GM19238 (cell line): ENCODE measurements around the gene GNA15.
"Not testable (repeated sequence)": the region's sequence is repeated elsewhere in the genome, so short reads cannot be mapped to it uniquely, and the experiment has no call there.

ENCODE experiments used
- DNase-seq: peaks from one replicate; pipeline ENCODE4 v3.0.0; 2011; ENCODE audit warnings: low spot score; ENCODE audit not compliant: insufficient read length

GNA15 gene

DNA sequence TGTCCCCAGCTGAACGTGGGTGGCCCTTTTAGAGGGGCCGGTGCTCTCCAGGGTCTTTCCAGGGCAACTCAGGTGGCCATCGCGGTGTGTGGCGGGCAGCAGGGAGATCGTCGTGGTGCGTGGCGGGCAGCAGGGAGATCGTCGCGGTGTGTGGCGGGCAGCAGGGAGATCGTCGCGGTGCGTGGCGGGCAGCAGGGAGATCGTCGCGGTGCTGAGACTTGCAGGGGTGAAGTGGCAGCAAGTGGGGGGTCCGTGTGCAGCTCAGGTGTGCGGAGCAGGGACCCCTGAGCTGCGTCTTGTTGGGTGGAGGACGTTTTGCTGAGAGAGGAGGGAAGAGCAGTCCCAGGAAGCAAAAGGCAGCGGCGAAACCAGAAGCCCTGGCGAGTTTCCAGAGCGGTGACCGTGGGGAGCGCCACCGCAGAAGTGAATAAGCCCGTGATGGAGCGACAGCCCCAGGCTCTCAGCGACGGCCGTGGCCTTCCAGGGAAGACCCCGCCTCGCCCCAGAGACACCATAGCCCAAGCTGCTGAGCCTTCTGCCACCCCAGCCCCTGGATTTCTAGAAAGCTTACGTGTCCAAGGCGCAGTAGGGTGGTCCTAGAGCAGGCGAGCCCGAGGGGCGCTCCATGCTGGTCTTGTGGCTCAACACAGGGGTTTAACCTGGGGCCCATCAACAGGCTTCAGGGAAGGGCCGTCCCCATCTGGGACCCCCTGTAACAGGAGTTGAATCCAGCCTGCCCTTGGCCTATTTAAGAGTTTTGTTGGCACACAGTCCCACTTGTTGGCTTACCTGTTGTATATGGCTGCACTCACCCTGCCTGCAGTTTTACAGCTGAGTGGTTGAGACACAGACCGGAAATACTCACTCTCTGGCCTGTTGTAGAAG is 55.3 kb downstream of the GNA15 start:
- no peak for DNase-seq

DNA sequence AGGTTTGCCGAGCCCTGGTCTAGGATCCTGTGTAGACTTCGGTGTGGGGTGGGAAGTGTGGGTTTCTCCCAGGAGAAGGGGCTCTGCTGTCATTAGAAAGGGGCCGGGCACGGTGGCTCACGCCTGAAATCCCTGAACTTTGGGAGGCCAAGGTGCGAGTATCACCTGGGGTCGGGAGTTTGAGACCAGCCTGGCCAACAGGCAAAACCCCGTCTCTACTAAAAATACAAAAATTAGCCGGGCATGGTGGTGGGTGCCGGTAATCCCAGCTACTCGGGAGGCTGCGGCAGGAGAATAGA is 55.9 kb downstream of the GNA15 start:
- not testable (repeated sequence) for DNase-seq

DNA sequence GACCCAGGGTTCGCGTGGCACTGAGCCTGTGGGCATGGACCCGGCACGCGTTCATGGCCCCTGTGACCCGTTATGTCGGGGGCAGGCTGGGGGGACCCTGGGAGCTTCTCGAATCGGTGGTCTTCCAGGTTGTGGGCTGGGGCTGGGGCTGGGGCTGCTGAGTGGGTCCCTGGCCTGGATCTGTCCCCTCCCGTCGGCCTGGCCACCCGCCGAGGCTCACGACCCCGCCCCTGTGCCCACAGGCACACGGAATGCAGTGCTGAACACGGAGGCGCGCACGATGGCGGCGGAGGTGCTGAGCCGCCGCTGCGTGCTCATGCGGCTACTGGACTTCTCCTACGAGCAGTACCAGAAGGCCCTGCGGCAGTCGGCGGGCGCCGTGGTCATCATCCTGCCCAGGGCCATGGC is 56.4 kb downstream of the GNA15 start:
- DNase-seq, result no peak

DNA sequence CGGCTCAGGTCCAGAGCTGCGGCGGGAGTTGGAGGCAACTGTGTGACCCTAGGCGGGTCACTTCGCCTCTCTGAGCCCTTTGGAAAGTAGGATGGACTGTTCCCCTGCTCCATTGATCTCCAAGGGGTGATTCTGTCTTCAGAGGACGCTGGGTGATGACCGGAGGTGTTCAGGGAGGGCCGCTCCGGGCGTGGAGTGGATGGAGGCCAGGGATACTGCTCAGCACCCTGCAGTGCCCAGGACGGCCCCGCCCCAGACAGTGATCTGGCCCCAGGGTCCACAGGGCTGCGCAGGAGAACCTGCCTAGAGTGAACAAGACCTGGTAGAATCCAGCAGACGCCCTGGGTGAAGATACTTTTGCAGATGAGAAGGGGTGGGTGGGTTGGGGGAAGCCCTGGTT is 56.9 kb downstream of the GNA15 start:
- DNase-seq, result no peak

DNA sequence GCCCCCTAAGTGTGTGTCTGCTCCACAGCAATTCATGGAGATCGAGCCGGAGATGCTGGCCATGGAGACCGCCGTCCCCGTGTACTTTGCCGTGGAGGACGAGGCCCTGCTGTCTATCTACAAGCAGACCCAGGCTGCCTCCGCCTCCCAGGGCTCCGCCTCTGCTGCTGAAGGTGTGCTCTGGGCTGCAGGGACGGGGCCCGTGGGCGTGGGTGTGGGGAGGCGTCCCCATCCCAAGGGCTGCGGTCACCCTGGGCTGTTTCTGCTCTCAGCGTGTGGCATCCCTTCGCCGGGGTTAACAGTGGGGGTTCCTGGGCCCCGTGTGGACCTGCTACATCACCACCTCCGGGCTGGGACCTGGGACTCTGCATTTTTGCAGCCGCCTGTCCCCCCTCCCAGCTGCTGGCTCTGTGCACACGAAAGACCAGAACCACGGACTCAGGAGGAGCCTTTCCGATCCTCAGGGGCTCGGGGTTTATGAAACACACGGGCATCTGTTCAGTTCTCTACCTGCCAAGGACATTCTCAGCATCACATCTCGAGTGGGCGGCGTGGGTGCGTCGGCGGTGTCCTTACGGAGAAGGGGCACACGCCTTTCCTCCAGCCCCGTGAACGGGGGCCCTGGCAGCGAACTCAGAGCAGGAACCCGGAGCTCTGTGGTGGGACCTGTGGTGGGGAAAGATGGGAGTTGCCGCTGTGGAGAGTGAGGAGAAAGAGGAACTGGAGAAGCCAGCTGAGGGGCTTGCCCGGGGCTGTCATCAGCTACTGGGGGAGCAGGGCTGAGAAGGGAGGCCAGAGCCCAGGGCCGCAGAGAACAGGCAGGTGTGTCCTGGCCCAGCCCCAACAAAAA is 57.6 kb downstream of the GNA15 start:
- no peak for DNase-seq

DNA sequence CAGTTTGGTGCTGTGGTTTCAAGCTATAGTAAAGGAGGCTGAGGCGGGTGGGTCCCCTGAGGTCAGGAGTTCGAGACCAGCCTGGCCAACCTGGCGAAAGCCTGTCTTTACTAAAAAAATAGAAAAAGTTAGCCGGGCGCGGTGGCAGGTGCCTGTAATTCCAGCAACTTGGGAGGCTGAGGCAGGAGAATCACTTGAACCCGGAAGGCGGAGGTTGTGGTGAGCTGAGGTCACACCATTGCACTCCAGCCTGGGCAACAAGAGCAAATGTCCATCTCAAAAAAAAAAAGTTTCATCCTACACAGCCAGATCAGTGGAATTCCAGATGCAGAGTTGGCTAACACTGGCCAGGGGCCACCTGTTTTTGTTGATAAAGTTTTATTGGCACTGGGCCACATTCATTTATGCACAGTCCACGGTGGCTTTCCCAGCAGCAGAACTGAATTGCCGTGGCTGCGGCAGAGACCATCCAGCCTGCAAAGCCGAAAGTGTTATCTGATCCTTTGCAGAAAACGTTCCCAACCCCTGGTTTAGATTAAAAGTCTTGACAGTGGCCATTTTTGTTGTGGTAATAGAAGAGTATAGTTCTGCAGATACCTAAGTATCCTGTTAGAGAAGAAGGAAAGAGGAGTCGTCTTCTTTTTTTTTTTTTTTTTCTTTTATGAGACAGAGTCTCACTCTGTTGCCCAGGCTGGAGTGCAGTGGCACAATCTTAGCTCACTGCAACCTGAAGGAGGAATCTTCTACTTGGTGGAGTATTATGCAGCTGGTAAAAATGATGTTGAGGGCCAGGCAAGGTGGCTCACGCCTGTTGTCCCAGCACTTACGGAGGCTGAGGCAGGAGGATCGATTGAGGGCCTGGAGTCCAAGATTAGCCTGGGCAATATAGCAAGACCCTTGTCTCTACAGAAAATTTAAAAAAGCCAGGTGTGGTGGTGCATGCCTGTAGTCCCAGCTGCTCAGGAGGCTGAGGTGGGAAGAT is 58.6 kb downstream of the GNA15 start:
- DNase-seq, result no peak

DNA sequence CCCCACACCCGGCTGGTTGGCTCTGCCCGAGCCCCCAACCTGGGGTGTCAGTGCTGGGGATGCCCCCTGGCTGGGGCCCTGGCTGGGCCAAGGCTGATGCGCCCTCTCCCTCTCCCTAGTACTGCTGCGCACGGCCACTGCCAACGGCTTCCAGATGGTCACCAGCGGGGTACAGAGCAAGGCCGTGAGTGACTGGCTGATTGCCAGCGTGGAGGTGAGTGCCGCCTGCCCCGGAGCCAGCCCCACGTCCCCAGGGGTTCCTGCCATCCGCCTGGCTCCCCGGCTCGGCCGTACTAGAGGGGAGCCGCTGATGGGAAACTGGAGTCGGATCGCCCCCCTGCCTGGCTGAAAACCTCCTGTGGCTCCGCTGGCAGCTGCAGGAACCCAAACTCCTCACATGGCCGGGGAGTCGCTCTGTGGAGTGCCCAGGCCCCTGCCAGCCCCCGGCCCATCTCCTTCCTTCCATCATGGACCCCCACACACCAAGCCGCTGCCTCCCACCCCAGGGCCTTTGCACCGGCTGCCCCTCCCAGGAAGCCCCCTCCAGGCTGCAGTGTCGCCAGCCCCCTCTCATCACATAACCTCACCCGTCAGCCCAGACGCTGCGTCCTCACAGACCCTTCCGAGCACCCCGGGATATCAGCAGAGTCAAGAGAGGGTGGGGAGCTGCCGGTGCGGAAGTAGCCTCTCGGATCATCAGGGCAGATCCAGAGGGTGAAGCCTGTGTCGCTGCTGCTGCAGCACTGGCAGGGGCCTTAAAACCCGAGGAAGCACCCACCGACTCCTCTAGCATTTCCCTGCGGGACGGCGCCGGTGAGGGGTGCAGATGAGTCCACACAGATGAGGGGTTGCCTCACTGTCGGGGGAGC is 60.5 kb downstream of the GNA15 start:
- DNase-seq, result no peak

DNA sequence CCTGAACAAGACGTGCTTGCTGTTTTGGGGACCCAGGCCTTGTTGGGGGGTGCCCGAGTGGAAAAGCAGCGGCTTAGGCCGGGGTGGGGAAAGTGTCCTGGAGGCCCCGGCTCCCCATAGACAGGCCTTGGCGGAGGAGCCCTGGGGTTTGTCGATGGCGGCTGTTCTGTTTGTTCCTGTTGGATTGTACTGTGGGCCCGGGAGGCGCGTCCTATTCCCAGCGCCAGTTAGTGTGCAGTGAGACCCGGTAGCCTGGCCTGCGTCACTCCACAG is 61.0 kb downstream of the GNA15 start:
- DNase-seq, result no peak

DNA sequence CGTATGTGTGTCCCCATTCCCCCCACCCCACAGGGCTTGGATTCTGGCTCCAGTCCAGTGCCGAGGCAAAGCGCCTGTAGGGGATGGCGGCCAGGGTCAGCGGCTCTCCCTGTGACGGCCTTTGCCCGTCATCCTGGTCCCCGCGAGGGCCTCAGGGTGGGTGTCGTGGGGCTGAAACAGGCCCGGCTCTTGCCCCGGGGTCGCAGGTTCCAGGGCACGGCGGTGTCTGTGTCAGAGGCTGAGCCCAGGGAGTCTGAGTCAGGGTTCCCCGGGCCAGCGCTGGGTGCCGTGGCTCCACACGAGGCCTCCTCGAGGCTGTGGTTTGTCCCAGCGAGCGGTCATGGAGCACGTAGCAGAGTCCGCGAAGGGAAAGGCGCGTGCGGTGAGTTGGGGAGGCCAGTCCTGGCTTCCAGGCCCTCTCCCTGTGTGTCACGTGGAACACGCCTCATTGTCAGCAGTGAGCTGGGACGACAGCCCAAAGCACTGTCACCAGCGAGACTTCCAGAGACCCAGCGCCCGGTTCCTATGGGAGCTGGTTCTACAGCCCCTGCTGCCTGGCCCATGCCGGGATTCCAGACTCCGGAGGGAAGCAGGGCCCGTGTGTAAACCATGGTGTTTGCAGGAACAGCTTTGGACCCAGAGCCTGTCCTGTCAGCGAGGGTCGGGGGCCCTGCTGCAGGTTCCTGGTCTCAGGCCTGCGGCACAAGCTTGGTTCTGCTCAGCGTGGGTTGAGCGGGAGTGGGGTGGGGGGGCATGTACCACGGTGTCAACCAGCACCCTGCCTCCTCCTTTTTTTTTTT is 63.3 kb downstream of the GNA15 start:
- no peak for DNase-seq

DNA sequence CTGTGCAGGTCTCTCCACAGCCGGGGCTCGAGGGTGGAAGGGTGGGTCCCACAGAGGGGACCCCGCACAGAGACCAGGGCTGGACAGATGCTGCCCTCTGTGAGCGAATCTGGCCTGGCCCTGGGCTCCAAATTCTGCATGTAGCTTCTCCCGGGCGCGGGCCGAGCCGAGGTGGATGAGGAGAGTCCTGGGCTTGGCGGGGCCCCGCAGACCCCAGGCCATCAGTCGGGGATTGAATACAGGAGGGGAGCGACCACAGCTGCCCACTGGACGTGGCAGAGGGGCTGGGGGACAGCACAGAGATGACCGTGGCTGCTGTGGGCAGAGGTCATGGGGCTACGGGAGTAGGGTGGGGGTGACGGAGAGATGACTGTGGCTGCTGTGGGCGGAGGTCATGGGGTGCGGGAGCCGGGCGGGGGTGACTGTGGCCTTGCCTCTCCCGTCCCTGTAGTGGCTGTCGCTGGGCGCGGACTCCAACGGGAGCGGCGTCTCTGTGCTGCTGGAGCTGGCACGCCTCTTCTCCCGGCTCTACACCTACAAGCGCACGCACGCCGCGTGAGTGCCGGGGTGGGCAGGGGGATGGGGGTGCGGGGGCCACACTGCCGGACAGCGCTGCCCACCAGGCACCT is 65.4 kb downstream of the GNA15 start:
- DNase-seq, result no peak

DNA sequence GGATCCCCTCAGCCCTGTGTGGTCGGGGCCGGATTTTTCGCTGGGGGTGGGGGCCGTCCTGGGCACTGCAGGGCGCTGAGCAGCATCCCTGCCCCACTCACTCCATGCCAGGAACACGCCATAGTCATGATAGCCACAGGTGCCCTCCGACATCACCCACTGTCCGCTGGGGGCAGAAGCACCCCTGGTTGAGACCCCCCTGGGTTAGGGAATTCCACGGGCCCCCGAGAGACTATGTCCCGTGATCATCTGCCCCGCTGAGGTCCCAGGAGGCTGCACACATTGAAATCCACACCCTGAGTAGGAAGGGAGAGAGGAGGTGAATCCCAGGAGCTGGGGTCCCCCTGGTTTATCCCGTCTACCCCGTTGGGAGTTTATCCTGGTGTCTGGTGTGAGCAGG is 66.1 kb downstream of the GNA15 start:
- no peak for DNase-seq

DNA sequence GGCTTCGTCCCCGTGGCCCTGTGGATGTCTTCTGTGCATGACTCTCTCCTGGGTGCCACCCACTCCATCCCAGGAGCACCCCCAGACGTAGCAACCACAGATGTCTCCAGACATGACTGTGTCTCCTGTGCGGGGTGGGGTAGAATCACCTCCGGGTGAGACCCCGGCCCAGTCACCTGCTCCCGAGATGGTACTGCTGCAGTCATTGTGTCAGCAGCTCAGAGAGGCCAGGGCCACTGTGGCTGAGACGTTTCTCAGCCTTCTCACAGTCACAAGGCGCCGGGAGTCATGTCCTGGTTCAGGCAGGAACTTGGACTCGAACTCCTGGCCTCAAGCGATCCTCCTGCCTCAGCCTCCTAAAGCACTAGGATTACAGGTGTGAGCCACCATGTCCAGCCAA is 66.5 kb downstream of the GNA15 start:
- no peak for DNase-seq

DNA sequence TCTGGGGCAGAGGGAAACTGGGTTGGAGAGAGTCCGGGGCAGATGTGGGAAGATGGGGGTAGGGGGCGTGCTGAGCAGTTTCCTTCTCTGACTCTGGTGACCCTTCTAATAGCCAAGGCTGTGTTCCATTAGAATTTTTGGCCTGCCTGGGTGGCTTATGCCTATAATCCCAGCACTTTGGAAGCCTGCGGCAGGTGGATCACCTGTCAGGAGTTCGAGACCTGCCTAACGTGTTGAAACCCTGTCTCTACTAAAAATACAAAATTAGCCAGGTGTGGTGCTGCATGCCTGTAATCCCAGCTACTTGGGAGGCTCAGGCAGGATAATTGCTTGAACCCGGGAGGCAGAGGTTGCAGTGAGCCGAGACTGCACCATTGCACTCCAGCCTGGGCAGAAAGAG is 67.1 kb downstream of the GNA15 start:
- DNase-seq, result not testable (repeated sequence)

DNA sequence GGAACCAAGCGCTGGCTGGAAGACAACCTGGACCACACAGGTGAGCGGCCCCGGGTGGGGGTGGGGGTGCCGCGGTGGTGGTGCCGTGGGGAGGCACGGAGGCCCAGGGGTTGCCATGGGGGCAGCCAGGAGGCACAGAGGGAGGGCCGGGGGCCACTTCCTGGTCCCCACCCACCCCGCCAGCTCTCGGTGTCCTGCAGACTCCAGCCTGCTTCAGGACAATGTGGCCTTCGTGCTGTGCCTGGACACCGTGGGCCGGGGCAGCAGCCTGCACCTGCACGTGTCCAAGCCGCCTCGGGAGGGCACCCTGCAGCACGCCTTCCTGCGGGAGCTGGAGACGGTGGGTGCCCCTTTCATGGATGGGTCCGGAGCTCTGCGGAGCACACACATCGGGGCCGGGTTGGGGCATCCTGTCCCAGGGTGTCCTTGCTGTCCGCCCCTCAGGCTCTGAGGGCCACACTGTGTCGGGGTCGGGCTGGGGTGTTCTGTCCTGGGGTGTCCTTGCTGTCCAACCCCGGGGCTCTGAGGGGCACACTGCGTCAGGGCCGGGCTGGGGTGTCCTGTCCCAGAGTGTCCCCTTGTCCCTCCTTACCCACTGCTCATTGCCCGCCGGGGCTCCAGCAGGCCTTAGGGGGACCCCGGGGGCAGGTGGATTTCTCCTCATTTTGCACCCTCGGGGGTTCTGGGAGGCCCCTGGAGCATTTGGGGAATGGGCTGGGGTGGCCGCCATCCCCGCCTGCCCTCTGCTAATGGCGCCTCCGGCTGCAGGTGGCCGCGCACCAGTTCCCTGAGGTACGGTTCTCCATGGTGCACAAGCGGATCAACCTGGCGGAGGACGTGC is 68.2 kb downstream of the GNA15 start:
- DNase-seq, result no peak

DNA sequence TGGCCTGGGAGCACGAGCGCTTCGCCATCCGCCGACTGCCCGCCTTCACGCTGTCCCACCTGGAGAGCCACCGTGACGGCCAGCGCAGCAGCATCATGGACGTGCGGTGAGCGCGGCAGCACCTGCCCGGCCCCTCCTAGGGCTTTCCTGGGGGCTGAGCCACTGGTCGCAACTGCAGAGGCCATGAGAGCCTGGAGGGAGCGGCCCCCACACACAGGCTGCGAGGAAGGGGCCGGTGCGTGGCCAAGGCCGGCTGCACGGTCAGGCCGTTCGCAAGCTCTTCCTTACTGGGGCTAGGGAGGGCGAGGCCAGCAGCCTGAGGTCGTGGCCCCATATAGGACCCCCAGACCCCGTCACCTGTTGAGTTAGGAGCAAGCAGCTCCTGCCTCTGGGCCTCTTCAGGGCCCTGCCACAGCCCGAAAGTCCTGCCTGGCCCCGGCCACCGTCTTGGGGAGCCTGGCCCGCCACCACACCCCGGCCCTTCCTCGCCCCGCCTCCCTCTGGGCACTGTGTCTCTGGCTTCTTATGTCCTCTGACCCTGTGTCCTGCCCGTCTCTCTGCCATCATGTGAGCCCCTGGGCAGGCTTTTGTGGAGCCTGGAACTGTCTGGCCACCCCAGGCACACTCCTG is 68.9 kb downstream of the GNA15 start:
- DNase-seq, result no peak

DNA sequence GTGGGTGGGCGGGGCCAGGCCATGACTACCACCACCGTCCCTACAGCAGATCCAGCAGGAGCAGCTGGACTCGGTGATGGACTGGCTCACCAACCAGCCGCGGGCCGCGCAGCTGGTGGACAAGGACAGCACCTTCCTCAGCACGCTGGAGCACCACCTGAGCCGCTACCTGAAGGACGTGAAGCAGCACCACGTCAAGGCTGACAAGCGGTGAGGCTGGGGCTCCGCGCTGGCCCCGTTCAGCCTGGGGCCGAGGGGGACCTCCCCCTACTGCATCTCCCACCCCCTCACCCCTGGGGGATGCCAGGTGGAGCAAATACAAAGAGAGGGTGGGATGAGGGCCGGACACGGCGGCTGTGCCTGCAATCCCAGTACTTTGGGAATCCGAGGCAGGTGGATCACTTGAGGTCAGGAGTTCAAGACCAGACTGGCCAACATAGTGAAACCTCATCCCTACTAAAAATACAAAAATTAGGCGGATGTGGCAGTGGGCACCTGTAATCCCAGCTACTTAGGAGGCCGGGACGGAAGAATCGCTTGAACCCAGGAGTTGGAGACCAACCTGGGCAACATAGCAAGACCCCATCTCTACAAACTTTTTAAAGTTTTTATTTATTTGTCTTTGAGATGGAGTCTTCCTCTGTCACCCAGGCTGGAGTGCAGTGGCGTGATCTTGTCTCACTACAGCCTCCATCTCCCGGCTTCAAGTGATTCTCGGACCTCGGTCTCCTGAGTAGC is 70.6 kb downstream of the GNA15 start:
- no peak for DNase-seq

DNA sequence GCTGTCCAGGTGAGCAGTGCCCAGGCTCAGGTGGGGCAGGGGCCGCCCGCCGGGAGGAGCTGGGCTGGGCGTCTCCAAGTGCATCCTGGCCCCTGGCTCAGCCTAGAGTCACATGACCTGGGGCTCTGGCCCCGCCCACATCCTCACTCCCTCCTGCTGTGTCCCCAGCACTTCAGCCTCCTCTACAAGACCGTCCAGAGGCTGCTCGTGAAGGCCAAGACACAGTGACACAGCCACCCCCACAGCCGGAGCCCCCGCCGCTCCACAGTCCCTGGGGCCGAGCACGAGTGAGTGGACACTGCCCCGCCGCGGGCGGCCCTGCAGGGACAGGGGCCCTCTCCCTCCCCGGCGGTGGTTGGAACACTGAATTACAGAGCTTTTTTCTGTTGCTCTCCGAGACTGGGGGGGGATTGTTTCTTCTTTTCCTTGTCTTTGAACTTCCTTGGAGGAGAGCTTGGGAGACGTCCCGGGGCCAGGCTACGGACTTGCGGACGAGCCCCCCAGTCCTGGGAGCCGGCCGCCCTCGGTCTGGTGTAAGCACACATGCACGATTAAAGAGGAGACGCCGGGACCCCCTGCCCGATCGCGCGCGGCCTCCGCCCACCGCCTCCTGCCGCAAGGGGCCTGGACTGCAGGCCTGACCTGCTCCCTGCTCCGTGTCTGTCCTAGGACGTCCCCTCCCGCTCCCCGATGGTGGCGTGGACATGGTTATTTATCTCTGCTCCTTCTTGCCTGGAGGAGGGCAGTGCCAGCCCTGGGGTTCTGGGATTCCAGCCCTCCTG is 71.8 kb downstream of the GNA15 start:
- no peak for DNase-seq
